HL-60/S4 (cell line): ENCODE results near the gene PRDM13.
"Not testable (repeated sequence)": the region's sequence is repeated elsewhere in the genome, so short reads cannot be mapped to it uniquely, and the experiment has no call there.

Source experiments
- in situ Hi-C: fragments of 300-500 bp; cut with MboI; formaldehyde crosslinking; loops from 2 replicates; pipeline ENCODE4 v1.14.3; 2022; ENCODE audit warnings: low sequenced_read_pairs

The PRDM13 gene

DNA sequence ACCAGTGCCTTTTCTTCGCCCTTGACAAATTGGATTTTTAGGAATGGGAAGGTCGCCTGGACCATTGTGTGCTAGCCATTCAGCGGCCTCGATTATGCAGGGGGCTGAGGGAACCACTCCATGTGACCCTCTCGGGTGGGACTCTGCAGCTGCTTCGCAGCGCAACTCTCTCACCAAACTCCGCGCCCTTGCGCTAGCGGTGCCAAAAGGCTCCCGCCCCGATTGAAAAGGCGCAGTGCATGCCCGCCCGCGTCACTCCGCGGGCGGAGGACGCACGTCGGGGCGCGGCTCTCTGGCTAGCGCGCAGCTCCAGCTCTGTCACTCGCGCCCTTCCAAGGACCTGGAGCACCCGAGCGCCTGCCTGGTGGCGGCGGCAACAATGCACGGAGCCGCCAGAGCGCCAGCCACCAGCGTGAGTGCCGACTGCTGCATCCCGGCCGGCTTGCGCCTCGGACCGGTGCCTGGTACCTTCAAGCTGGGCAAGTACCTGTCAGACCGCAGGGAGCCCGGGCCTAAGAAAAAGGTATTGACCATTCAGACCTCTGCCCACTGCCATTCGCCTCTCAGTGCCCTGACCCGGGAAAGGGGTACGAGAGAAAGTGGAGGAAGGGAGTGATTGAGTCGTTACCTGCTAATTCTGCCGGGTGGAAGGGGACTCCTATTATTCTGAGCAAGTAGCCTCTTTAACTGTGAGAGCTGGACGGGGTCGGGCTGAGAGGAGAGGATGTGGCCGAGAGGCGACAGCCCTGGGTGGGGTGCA is at the start of gene PRDM13:
PRDM13 (plus strand) TSS at position 178 of the 760 bp plus-strand sequence; CDS start at position 380, 202 bp downstream.
- in situ Hi-C loops: no loop called here

DNA sequence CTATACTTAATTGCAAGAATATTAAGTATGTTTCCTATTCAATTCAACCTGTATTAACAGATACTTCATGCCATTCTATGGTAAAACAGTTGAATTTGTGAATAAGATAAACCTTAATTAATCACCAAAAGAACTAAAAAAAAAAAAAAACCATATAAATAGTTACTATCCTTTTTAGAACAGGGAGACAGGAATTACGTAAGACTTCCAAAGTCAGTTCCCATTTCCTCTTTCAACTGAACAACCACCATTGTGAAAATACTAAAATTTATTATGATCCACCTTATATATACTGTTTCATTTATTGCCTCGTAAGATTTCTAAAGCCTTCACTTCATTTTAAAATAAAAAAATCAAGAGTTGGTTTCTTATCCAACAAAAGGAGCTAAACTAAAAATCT is 47.6 kb upstream of the PRDM13 start:
- in situ Hi-C loops: no loop called here

DNA sequence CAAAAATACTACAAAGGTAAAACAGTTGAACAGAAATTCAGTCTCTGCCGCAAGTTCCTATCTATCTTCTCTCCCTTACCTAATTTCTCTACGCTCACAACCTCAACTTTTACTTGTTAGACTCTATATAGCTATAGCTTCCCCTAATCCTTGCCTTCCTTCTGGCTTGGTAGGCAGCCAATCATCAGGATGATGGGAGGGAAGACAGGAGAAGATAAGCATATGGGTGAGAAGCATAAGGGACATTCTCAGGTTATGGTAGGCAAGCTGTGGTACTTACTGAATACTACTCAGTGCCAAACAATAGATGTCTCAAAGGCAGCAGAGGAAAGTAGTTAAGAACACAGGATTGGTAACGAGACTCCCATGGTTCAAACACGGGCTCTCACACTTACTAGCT is 46.0 kb upstream of the PRDM13 start:
- in situ Hi-C loops: no loop called here

DNA sequence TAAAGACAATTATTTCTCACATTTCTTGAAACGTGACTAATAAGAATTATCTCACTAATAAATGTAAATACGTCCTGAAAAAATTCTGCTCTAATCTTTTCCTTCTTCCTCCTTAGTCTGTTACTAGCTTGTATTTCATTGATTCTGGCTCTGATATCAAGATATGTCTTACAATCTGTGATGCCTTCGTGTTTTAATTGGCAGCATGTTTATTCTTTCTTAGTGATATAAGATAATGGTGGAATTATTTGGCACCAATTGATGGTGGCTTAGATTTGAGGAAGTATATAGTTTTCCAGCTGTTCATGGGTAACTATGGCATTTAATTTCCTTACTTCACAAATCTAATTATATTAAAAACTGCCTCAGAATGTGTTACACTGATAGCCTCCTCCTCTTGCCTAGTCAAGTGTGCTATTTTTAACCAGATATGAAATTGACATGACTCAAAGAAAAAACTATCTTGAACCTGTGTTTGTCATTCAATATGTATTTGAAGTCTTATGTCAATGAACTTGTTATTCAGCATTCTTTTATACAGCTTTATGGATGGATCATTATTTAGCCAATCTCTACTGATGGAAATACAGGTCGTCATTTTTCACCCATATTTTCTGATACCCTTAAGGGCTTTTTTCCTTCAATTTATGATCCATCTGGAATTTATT is 43.4 kb upstream of the PRDM13 start:
- in situ Hi-C loops: no loop called here

DNA sequence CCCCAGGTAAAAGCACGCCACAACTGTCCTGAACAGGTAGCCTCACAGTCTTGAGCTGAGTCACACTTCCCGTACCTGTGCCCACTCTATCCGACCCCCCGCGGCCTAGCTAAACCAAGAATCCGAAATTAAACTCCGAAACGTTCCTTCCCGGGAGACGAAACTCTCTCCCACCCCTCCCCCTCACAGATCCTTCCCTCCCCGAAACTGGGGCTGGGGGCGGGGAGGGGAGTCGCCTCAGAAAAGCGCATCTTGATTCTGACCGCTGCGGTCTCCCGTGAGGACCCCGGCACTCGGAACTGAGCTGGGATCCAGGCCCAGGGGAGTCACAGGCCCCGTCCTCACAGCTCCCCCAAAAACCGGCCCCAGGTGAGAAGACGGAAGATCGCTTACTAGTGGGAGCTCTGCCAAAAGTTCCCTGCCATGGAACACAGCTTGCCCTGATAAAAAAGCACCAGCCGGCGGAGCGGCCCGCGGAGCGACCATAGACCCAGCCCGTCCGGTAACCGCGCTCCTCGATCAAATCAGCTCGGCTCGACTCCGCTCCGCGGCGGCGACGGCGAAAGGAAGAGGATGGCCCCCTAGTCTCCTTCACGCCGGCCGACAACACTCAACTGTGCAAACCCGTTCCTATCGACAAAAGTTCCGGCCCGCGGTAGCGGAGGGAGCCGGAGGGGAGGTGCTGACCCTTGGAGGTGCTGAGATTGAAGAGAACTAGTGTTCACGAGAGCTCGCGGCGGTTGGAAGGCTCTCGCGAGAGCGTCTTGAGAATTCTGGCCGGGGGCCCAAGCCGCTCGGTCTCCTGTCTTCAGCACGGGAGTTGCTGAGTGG is 38.3 kb upstream of the PRDM13 start, which contains the start of gene CCNC:
CCNC (minus strand) TSS at position 558 of the 831 bp plus-strand sequence; CDS start at position 425, 133 bp downstream.
- in situ Hi-C loops: no loop called here

DNA sequence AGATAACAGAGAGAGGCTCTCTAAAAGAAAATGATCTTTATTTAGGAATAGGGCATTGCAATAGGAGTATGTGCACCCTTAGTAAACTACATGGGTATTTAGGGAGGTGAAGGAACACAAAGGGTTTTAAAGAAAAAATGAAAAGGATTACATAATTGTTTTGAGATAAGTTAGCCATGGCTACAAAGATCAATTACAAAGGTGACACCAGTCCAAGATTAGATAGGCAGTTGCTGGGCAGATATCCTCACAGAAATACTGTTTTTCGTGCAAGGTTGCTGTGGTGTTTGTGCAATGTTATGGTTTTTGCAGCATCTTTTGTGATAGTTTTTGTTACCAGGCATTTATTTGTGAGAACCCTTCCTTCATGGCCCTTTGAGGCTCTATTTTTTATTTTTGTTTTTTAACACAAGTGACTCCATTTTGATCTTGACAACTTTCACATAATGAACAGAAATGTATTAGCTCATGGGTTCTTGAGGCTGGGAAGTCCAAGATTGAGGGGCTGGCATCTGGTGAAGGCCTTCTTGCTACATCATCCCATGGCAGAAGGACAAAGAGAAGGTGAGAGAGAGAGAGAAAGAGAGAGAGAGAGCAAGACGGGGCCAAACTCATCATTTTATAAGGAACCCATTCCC is 32.5 kb upstream of the PRDM13 start:
- in situ Hi-C loops: no loop called here

DNA sequence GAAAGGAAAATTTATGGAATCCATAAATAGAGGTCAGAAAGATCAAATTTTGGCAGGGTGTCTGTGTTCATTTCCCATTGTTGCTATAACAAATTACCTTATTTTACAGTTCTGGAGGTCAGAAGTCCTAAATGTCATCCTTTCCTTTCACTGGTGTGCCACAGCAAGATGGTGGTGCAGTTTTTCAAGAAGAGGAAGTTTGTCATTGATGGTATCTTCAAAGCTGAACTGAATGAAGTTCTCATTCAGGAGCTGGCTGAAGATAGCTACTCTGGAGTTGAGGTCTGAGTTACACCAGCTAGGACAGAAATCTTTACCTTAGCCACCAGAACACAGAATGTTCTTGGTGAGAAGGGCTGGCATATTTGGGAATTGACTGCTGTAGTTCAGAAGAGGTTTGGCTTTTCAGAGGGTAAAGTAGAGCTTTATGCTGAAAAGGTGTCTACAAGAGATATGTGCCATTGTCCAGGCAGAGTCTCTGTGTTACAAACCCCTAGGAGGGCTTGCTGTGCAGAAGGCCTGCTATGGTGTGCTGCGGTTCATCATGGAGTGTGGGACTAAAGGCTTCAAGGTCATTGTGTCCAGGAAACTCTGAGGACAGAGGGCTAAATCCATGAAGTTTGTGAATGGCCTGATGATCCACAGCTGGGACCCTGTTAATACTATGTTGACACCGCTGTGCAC is 30.9 kb upstream of the PRDM13 start:
- in situ Hi-C loops: no loop called here

DNA sequence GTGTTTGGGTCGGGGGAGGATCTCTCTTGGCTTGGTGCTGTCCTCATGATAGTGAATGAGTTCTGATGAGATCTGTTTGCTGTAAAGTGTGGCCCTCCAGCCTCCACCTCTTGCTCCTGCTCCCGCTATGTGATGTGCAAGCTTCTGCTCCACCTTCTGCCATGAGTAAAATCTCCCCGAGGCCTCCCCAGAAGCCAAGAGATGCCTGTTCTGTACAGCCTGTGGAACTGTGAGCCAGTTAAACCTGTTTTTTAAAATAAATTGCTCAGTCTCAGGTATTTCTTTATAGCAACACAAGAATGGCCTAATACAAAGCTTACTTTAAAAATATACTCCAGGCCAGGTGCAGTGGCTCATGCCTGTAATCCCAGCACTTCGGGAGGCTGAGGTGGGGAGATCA is 26.9 kb upstream of the PRDM13 start:
- in situ Hi-C loops: no loop called here

DNA sequence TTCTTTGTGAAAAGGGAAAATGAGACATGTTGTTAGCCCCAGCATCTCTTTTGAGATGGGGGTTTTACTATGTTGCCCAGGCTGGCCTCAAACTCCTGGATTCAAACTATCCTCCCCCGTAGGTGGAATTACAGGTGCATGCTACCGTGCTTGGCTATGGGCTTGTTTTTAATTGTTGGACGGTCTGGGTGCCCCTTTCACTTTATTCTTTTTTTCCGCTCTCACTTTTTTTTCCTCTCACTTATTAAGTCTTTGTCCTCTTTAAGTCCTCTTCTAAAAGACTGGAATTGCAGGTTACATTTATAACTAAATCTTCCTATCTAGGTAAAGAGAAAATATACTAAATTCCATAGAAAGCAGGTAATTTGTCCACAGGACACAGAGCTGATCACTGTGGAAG is 18.8 kb upstream of the PRDM13 start:
- in situ Hi-C loops: no loop called here

DNA sequence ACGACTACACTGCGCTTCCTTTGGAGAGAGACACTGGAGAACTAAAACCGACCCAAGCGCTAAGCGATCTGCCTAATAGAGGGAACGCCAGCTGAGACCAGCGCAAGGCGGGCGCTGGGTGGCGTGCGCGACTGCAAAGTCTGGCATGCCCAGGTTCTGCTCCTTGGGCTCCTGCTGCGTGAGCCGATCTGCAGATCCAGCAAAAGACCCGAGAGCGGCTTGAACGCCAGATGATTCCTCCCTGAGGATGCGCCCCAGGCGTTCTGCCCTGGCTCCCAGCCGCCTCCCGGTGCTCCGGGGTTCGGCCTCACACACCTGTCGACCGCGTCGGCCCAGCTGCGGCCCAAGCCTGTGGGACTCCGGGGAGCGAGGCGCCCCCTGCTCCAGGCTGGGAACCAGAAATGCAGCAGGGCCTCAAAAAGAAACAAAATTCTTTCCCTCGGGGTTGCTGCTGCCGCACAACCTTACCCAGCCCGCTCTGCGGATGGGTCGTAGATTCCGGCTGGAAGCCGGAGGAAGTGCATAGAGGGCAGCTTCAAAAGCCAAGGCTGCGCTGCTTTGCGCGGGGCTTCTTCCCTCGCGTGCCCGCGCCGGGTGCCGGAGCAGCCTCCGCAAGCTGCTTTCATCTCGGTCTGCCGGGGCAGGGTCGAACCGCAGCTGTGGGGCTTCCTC is 17.9 kb upstream of the PRDM13 start:
- in situ Hi-C loops: no loop called here

DNA sequence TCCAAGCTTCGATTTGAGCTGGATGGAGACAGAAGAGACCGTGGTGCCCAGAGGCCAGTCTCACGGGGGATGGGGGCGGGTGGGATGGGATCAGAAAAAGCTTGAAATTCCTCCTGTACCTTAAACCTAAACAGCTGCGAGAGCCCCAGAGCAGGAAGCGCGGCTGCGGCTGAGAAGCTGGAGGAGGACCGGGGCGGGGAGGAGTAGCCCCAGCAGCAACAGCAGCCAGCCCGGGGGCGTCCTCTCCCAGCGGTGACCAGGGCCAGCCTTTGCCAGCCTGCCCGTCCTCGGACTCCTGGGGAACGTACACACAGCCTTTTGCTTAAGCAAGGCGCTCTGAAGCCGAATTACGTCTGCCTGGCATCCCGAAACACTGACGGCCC is 17.4 kb upstream of the PRDM13 start:
- in situ Hi-C loops: no loop called here

DNA sequence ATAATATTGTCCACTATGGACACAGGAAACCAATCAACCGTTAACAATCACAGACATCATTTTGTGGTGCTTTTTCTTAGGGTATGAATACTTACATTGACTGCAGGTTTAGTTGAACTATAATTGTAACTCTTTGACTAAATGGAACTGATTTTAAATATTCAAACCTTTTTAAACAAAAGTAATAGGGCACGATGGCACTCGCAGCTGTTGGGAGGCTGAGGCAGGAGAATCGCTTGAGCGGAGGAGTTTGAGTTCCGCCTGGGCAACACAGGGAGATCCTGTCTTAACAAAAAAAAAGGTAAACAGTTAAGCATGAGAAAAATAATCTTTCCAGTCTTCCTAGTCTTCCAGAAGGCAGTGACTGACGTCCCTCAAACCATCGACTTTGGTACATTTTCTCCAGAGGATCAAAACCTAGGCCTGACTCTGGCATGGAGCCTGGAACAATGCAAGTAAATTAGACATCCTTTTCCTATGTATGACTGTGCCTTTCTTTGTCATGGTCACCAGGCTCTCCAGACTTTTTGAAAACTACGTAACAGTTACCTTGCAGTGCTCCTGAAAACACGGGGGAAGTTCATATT is 16.6 kb upstream of the PRDM13 start:
- in situ Hi-C loops: no loop called here

DNA sequence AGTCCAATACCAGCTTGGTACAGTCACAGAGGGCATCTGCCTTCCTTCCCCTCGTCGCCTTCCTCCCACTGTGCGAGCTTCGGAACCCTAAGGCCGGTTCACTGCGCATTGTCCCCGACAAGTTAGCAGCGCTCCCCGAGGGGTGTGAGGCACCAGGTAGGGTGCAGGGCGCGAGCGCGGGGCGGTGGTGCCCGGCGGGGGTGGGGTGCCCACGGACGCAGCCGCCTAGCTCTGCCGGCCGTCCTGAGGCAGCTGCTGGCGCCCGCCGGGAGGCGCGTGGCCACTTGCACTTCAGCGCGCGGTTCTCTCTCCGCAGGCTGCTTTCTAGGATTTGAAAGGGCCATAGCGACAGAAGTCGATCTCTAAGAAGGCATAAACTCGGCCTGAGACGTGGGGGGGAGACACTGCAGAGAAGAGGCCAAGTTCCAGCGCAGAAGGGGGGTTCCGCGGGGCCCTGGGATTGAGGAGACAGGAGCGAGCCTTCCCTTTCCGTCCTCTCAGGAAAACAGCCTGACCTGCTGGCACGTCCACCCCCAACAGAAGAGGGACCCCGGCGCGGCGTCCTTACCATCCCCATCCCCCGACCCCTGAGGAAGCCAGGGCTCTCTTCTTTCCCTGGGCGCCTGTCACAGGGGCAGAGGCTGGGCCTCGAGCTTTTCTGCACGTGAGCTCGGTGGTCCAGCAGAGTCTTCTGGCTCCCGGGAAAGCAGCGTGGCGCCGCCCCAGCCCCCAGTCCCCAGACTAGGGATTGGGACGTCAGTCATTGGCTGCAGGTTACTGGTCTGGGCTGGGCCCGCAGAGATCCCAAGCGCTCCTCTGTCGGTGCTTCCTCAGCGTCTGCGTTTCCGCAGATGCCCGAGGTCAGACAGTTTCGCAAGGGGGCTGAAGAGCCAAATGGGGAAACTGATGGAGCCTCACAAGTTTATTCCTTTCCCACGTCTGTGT is 15.6 kb upstream of the PRDM13 start:
- in situ Hi-C loops: no loop called here

DNA sequence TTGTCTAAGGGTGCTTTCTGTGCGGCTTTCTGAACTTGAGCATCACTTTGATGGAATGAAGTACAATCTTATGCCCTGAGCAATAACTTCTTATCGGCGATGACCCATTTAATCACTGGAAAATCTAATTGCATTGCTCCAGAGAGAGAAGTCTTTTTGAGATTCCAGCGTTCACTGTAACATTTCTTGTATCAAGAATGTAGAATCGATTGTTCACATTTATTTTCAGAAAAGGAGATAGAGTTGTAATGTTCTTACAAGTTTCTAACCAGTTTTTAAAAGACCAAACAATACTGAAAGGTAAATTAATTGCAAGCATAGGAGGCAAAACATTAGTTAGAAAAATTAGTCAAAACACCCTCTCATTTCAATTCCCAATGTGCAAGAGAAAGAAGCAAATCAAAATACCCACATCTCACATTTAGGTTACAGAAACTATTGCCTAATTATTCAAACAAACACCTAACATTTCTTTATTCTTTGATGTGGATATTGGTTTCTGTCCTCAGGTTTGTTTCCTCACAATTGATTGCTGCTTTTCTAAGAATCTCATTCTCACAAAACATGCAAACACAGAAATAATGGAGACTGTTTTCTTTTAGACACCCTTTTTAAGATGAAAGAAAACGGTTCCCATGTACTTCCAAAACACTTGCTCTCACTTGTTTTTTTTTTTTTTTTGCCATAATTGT is 14.8 kb upstream of the PRDM13 start:
- in situ Hi-C loops: no loop called here

DNA sequence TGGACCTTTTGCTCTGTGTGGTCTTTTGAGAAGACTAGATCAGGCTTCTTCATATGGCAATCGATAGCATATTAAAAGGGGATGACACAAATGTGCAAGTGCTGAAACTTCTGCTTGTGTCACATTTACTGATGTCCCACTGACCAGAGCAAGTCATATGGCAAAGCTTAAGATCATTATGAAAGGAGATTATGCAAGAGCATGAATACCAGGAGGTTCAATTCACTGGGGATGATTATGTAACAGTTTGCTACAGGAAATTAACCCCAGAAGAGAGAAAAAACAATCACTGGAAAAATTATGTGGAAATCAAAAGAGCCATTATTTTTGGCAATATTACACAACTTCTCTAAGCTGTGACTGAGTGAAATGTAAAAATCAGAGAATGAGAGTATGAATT is 13.7 kb upstream of the PRDM13 start:
- in situ Hi-C loops: no loop called here

DNA sequence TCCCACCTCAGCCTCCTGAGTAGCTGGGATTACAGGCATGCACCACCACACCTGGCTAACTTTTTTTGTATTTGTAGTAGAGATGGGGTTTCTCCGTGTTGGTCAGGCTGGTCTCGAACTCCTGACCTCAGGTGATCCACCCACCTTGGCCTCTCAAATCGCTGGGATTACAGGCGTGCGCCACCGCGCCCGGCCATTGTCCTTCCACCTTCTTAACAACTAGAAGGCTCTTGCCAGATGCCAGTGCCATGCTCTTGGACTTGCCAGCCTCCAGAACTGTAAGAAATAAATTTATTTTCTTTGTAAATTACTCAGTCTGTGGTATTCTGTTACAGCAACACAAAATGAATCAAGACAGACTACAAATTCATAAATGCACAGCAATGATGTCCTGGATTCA is 11.9 kb upstream of the PRDM13 start:
- in situ Hi-C loops: not testable (repeated sequence)

DNA sequence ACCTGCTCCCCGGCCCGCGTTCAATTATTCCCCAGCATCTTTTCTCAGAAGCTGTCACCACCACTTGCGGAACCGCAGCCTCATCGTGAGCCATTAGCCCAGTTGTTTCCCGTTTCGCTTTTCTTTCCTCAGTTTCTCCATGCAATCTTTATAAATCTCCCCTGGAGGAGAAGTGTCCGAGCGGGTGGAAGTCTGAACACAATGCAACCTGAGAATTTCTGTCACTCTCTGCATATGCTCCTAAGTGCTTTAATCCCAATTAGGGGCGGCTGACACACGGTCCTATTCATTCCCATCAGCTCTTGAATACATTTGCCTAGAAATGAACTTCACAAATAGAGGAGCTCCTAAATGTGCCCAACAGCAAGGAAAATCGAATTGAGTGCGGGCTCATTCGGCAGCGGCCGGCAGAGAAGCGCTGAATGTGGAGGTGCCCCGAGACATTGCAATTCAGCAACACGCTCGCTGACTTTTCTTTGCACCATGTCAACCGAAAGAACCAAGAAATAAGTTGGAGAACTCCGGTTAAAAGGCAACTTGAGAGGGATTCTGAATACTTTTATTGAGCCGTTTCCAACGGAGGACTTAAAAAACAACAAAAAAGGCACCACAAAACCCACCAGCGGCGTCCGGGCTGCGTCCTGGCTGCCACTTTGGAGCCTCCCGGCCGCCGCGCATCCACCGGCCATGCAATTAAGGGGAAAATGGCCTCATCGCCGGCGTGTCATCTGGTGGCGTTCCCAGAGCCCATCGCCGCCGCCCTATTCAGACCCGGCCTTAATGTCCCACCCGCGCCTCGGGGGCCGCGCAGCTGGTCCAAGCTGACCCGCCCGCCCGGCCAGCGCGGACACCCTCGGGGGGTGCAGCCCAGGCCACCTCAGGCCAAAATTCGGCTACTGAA is 3.9 kb upstream of the PRDM13 start:
- in situ Hi-C loops: no loop called here
